VCaP (cell line): Measurements from ENCODE around the gene LYPD1.
"Not testable (repeated sequence)": the region's sequence is repeated elsewhere in the genome, so short reads cannot be mapped to it uniquely, and the experiment has no call there.

Experiments
- H3K27ac ChIP-seq: fragments of 450-650 bp; 2 replicates; pipeline ENCODE4 v1.5.1; 2017
- TF ChIP-seq, protein P1 (sequence below): fragments of 450-650 bp; conservative IDR thresholded peaks from 2 replicates; pipeline ENCODE4 v1.5.1; 2017; ENCODE audit warnings: mild to moderate bottlenecking, moderate library complexity

The LYPD1 gene, protein sequence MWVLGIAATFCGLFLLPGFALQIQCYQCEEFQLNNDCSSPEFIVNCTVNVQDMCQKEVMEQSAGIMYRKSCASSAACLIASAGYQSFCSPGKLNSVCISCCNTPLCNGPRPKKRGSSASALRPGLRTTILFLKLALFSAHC

DNA sequence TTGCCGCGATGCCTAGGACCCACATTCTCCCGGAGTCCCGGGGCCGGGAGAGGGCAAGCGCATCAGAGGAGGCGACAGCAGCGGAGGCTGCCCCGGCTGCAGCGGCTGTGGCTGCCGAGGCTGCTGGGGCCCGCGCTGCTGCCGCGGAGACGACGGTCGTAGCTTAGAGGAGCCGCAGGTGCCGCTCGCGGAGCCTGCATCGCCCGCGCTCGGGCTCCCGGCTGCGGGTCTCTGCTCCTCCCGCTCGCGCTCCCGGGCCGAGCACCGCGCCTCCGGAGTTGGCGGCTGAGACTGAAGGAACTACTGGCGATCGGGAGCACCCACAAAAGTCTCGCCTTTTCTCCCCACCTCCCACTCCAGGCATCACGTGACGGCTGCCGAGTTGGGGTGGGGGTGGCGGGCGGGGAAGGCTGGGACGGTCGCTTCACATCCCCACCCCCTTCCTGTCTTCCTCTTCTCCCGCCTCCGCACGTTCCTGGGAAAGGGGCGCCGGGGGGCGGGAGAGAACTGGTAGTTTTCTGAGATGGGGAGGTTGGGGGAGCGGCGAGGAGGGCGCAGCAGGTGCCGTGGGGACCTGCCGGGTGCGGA, at the start of gene LYPD1:
LYPD1 (minus strand) TSS at position 298 of the 588 bp plus-strand sequence; CDS start at position 25, 273 bp downstream.
- TF ChIP-seq, protein P1, sequence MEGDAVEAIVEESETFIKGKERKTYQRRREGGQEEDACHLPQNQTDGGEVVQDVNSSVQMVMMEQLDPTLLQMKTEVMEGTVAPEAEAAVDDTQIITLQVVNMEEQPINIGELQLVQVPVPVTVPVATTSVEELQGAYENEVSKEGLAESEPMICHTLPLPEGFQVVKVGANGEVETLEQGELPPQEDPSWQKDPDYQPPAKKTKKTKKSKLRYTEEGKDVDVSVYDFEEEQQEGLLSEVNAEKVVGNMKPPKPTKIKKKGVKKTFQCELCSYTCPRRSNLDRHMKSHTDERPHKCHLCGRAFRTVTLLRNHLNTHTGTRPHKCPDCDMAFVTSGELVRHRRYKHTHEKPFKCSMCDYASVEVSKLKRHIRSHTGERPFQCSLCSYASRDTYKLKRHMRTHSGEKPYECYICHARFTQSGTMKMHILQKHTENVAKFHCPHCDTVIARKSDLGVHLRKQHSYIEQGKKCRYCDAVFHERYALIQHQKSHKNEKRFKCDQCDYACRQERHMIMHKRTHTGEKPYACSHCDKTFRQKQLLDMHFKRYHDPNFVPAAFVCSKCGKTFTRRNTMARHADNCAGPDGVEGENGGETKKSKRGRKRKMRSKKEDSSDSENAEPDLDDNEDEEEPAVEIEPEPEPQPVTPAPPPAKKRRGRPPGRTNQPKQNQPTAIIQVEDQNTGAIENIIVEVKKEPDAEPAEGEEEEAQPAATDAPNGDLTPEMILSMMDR: no peak
- no peak within 1 kb of the TSS for H3K27ac ChIP-seq

DNA sequence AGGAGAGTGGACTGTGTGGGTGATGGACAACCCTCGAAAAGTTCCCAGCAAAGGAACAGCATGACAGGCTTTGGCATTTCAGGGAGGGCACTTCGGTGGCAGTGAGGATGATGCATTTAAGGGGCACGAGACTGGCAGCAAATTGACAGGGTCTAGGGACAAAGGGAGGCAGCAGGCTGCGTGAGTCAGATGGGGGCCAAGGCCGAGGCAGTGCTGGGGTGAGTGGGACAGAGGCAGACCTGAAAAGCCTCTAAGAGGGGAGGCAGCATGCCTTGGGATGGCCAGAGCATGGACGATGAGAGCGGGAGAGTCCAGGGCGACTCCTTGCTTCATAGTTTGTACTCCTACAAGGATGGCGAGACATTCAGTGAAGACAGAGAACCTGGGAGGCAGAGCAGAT, 49.5 kb upstream of the LYPD1 start:
- TF ChIP-seq, protein P1: no peak
- H3K27ac ChIP-seq: no peak overlapping the region

DNA sequence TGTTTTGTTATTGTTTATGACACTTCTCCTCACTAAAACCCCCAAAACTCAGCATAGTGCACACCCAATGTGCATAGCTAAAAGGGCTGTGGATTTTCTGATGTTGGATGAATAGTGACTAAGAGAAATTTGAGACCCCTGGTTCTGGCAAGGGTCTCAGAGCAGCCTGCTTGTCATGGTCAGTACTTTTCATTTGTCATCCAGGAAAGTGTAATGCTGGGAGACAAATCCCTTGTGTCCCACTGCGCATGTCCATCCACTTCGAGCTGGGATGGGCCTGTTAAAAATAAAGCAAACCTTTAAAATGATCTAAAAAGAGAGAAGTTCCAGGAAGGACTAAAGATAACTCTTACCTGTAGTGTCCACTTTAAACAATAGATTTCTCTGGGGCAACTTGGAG, 46.9 kb upstream of the LYPD1 start:
- TF ChIP-seq, protein P1: no peak
- H3K27ac ChIP-seq: no peak overlapping the region

DNA sequence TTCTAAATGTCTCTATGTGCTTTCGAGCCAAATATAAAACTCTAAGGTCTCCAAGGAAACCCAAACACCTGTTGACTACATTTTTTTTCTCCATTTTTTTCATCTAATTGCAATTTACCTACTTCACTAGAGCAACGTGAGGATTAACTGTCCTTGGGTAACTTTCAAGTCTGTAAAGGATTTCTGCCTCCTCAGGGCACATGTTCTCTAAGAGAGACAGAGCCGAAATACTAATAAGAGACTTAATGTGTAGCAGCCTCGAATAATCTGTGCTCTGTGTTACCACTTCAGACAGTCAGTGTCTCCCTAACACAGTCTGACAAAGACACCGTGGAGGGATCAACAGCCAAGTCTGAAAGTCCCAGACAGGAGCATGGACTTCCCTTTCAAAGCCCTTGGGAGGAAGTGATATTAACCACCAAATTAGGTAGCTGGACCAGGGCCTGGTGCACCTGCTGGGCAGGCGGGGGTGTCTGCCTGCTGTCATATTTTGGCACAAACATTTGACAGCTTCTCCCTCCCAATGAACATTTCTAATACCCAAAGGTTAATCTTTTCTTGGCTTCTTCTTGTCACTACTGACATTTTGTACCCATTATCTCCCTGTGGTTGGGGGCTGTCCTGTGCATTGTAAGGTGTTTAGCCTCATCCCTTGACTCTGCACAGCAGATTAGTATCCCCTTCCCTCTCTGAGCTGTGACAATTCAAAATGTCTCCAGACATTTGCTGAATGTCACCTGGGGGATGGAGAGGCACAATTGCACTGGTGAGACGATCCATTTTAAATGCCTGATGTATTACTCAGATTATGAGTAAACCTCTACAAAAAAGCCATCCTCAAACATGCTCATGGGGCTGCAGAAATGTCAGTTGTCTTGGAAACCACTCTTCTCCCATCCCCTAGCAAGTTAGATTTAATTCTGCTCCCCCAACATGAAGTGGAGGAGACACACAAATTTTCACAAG, 45.7 kb upstream of the LYPD1 start:
- no peak overlapping the region for H3K27ac ChIP-seq
- TF ChIP-seq, protein P1: no peak

DNA sequence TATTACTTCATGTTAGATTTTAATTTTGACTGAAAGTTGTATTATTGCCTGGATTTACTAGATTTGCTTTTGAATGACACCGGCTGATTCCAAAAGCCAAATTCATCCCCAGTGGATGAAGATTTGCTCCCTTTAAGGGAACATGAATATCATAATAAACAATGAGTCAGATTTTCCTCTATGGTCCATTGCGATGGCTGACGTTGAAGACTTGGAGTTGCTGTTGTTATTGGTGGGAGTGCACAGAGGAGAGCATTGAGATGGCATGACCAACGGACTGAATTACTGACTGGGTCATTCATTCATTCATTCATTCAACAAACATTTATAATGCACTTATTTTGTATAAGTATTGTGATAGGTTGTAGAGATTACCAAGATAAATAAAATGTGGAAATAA, 33.4 kb upstream of the LYPD1 start:
- TF ChIP-seq, protein P1: no peak
- no peak overlapping the region for H3K27ac ChIP-seq

DNA sequence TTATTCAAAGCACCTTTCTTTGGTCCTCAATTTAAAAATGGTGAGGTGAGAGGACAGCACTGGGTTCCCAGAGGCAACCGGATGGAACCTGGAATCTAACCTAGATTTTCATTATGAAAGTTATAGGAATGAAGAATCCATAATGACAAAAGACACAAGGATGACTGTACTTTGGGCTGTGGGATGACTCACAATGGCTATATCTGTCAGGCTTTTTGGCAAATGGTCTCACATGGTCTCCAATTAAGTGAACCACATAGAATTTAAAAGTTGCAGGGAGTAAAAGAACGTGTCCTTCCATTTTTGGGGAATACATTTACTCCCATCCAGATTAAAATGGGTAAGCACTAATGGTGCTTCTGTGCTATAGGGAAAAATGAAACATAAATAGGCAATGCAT, 31.8 kb upstream of the LYPD1 start:
- no peak overlapping the region for H3K27ac ChIP-seq
- TF ChIP-seq, protein P1: no peak

DNA sequence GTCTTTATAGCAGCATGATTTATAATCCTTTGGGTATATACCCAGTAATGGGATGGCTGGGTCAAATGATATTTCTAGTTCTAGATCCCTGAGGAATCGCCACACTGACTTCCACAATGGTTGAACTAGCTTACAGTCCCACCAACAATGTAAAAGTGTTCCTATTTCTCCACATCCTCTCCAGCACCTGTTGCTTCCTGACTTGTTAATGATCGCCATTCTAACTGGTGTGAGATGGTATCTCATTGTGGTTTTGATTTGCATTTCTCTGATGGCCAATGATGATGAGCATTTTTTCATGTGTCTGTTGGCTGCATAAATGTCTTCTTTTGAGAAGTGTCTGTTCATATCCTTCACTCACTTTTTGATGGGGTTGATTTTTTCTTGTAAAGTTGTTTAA, 29.8 kb upstream of the LYPD1 start:
- H3K27ac ChIP-seq: not testable (repeated sequence)

DNA sequence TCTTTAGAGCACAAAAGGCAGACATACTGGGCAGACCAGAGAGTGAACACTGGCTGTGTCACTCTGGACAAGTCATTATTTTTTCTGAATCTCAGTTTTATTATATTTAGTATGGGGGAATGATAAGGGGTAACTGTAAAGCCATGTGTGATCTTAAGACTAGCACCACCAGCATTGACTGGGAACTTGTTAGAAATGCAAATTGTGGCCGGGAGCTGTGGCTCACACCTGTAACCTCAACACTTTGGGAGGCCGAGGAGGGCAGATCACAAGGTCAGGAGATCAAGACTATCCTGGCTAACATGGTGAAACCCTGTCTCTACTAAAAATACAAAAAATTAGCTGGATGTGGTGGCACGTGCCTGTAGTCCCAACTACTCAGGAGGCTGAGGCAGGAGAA, 28.3 kb upstream of the LYPD1 start:
- H3K27ac ChIP-seq: not testable (repeated sequence)
